Psoas muscle (tissue), 8 donors: Measurements from ENCODE around the gene KAZN. TPM values are rescaled to one million over a fixed set of nuclear protein-coding genes. Genes with fewer than 3 reads are reported as not detected.
A peak's percentile ranks its signal among the peaks of the same experiment; 100 is the strongest.

Source experiments
- ATAC-seq, 4 donors: fragments of 200-7000 bp; cut with Tn5 transposase; one replicate each; pipeline ENCODE4 v1.9.1; 2020; ENCODE audit warnings: moderate library complexity in 3 of 4, mild to moderate bottlenecking in 2 of 4
- DNase-seq, 2 donors: peaks; one replicate each; pipeline ENCODE4 v3.0.0-alpha.2; 2020
- H3K27ac ChIP-seq: fragments of 200-600 bp; one replicate; pipeline ENCODE4 v1.8.0; 2022
- H3K27me3 ChIP-seq, 3 donors: fragments of 200-600 bp in 1 of 3; one replicate each; pipeline versions ENCODE4 v1.6.1 to v1.8.0; 2013 to 2022; ENCODE audit warnings: low read length in 2 of 3, mild to moderate bottlenecking in 2 of 3, moderate library complexity in 1 of 3; ENCODE audit not compliant: insufficient read depth in 3 of 3
- H3K36me3 ChIP-seq, 2 donors: fragments of 200-600 bp in 1 of 2; one replicate each; pipeline versions ENCODE4 v1.6.1 to v1.8.0; 2013 to 2022; ENCODE audit warnings: low read depth in 1 of 2, mild to moderate bottlenecking in 1 of 2, moderate library complexity in 1 of 2; ENCODE audit not compliant: insufficient read depth in 1 of 2
- H3K4me1 ChIP-seq: fragments of 200-600 bp; one replicate; pipeline ENCODE4 v1.8.0; 2022
- H3K4me3 ChIP-seq: fragments of 200-600 bp; one replicate; pipeline ENCODE4 v1.8.0; 2022; ENCODE audit warnings: mild to moderate bottlenecking
- H3K9me3 ChIP-seq: fragments of 200-600 bp; one replicate; pipeline ENCODE4 v1.8.0; 2022
- CTCF ChIP-seq: fragments of 200-600 bp; IDR thresholded peaks from one replicate; pipeline ENCODE4 v1.8.0; 2022; ENCODE audit warnings: antibody characterized with exemption
- WGBS, 3 donors: extraction: QIAGEN DNeasy Blood & Tissue Kit; methylation state at CpG; one replicate each; pipeline versions ENCODE4 v1.1.6 to v1.1.7; 2013; 5-methylcytosine and 5-hydroxymethylcytosine counted together
- intact Hi-C, 2 donors: fragments of 100-400 bp; cut with DNase I; formaldehyde crosslinking; loops; one replicate each; pipeline versions ENCODE4 v1.11.0 to v1.14.2; 2022
- polyA plus RNA-seq, 3 donors: library from polyadenylated mRNA; stranded (reverse); fragments of 200-250 nt; gene quantifications; one replicate each; pipeline ENCODE4 v1.2.3, GENCODE V29; 2013
- total RNA-seq, 4 donors: library from RNA; stranded (reverse); fragmentation: NEBNext Ultra II Directional in 2 of 4; extraction: Animal tissue kit (Norgen Biotek cat#: 25700) in 2 of 4; gene quantifications; one replicate each; pipeline versions ENCODE4 v1.2.1 to v1.2.4, GENCODE V29; 2021 to 2023
- donor health status: healthy with polysubstance abuse.
- donor health status: DM: no; HTN: no; CAD: no; lungs with moderate emphysema.
- donor health status: Bipolar disorder and iron deficiency.
- donor health status: healthy.
- donor health status: DM: yes; HTN: yes; CAD: no.
- donor health status: DM: no; HTN: no; CAD: no.
- donor health status: DM: no; HTN: no; CAD: no.
- donor health status: DM: yes; HTN: yes; CAD: no.

The KAZN gene
- total and polyA plus RNA-seq, 7 donors = 0.23 to 2.3 (median 0.97) TPM

GRCh38 chr1:14659913-14660312, 61.4 kb downstream of the KAZN start:
- H3K4me1 ChIP-seq = no peaks in the 10 kb centered on the region
- no peaks in the 10 kb centered on the region for H3K36me3 ChIP-seq
- H3K4me3 ChIP-seq = no peak overlapping the region
- ATAC-seq = no peak
- no peak for TF ChIP-seq CTCF
- no peaks in the 10 kb centered on the region for H3K9me3 ChIP-seq
- 82 to 96% (median 89%) methylated on average over 11 of the region's 11 CpGs for WGBS, 3 donors
- intact Hi-C loops = no loop called here
- no peak for DNase-seq
- no peak overlapping the region for H3K27ac ChIP-seq
- H3K27me3 ChIP-seq = peaks cover 0 to 5% (median 2%) of the 10 kb centered on the region in 3 donors

- Histone ChIP-seq H3K36me3 (no peaks in the 10 kb centered on the region), H3K27me3 (peaks cover 0 to 5% (median 2%) of the 10 kb centered on the region in 3 donors), H3K4me3 (no peak overlapping the region), H3K27ac (no peak overlapping the region), H3K4me1 (no peaks in the 10 kb centered on the region), H3K9me3 (no peaks in the 10 kb centered on the region)
- WGBS, 3 donors = 56 to 74% (median 60%) methylated on average over 8 of the region's 8 CpGs
- intact Hi-C loops = no loop called here
- DNase-seq (no peak), ATAC-seq (no peak)
- no peak for TF ChIP-seq CTCF
Observed at GRCh38 chr1:14660801-14661200, 62.3 kb downstream of the KAZN start.

GRCh38 chr1:14661222-14661621, 62.7 kb downstream of the KAZN start:
- H3K27me3 ChIP-seq = peaks cover 0 to 5% (median 2%) of the 10 kb centered on the region in 3 donors
- no peak for TF ChIP-seq CTCF
- H3K4me1 ChIP-seq = no peaks in the 10 kb centered on the region
- H3K27ac ChIP-seq = no peak overlapping the region
- 17 to 29% (median 25%) methylated on average over 2 of the region's 2 CpGs for WGBS, 3 donors
- DNase-seq (no peak), ATAC-seq (peak in 2 of 4 donors; percentile 19 to 27)
- no peak overlapping the region for H3K4me3 ChIP-seq
- no peaks in the 10 kb centered on the region for H3K36me3 ChIP-seq
- H3K9me3 ChIP-seq = no peaks in the 10 kb centered on the region
- intact Hi-C loops = no loop called here

GRCh38 chr1:14662116-14662515, 63.6 kb downstream of the KAZN start:
- no peaks in the 10 kb centered on the region for H3K36me3 ChIP-seq
- 14 to 22% (median 16%) methylated on average over 9 of the region's 9 CpGs for WGBS, 3 donors
- no peak overlapping the region for H3K4me3 ChIP-seq
- no peak overlapping the region for H3K27ac ChIP-seq
- no peak for TF ChIP-seq CTCF
- H3K27me3 ChIP-seq = peaks cover 0 to 5% (median 2%) of the 10 kb centered on the region in 3 donors
- DNase-seq (no peak), ATAC-seq (no peak)
- H3K4me1 ChIP-seq = no peaks in the 10 kb centered on the region
- intact Hi-C loops = no loop called here
- H3K9me3 ChIP-seq = no peaks in the 10 kb centered on the region

GRCh38 chr1:14663773-14664172, 65.3 kb downstream of the KAZN start:
- intact Hi-C loops = no loop called here
- H3K27me3 ChIP-seq = peaks cover 0 to 5% (median 2%) of the 10 kb centered on the region in 3 donors
- ATAC-seq = no peak

More at GRCh38 chr1:14663773-14664172, 65.3 kb downstream of the KAZN start:
- no peaks in the 10 kb centered on the region for H3K4me1 ChIP-seq
- no peaks in the 10 kb centered on the region for H3K9me3 ChIP-seq
- no peaks in the 10 kb centered on the region for H3K36me3 ChIP-seq
- no peak overlapping the region for H3K27ac ChIP-seq
- TF ChIP-seq CTCF = no peak
- DNase-seq = no peak
- 87 to 93% (median 88%) methylated on average over 6 of the region's 6 CpGs for WGBS, 3 donors
- no peak overlapping the region for H3K4me3 ChIP-seq
